Activated naive CD4-positive, alpha-beta T cell (primary cell): Measurements from ENCODE around the gene ZNF680.
A peak's percentile ranks its signal among the peaks of the same experiment; 100 is the strongest.
"Not testable (repeated sequence)": the region's sequence is repeated elsewhere in the genome, so short reads cannot be mapped to it uniquely, and the experiment has no call there.

Experiments
- DNase-seq, 4 experiments: peaks; one replicate each; lab custom pipeline; 2025; lab: John Stamatoyannopoulos, UW

The ZNF680 gene

DNA sequence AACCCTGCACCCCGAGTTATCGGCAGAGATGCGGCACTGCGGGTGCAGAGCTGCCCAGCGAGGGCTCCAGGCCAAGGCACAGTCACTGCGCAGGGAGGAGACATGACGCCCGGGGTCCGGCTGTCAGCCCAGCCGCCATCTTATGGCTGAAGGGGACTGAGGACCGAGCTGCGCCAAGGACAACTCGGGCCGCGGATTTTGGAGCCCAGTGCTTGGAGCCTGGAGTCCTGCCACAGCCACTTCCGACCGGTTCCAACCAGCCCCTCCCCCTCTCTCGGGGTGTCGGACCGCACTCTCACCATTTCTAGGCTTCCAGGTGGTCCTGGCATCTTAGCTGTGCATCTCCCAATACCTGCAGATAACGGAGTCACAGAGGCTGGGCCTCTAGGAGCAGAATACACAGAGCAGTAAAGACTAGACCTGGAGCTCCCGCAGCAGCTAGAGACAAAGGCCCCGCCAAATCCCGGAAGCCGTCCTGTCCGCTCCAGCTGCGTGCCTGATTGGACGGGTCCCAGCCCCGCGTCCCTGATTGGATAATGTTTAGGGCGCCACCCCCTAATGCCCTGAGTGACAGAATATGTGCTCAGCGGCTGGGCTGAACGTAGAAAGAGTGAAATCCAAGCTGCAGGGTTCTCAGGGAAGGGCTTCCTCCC, at the start of gene ZNF680:
ZNF680 (minus strand) TSS at position 446 of the 653 bp plus-strand sequence; CDS start at position 329, 117 bp downstream.
- DNase-seq = peak; percentile 58 to 80 (median 74)

DNA sequence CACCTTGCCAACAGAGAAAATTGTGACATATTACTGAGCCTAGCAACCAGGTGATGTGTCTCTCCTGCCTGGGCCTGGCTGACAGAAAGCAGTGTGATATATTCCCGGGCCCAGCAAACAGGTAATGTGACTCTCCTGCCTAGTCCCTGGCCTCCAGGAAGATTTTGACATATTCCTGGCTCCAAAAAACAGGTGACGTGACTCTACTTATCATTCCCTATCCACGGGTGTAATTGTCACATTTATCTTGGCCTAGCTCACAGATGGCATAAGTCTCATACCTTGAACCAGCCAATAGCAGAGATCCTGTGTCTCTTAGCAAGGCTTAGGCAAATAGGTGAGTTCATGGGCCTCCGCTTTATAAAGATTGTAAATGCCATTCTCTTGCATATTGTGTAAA, 49.6 kb upstream of the ZNF680 start:
- DNase-seq = no peak

DNA sequence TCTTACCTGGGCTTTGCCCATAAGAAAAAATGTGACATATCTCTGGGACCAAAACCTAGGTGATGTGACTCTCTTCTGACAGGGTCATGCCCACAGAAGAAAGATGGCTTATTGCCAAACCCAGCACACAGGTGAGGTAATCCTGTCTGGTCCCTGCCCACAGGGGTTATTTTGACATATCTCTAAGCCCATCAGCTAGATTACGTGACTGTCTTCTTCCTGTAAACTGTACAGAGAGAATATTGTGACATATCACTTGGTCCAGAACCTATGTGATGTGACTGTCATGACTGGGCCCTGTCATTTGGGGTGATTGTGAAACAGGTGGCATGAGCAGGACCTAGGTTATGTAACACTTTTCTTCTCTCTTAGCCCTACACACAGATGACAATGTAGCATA, 48.8 kb upstream of the ZNF680 start:
- no peak for DNase-seq

DNA sequence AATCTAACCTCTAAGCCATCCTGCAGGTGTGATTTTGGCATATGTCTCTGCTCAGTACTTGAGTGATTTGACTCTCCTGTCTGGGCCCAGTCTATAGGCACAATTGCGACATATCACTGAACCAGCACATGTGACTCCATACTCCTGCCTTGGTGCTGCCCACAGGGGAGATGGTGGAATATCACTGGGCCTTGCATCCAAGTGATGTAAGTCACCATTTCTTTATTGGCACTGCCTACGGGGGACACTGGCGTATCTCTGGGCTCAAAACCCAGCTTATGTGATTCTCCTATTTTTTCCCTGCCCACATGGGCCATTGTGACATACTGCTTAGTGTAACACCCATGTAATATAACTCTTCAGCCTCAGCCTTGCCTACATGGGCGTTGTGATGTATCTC, 48.1 kb upstream of the ZNF680 start:
- DNase-seq = no peak

DNA sequence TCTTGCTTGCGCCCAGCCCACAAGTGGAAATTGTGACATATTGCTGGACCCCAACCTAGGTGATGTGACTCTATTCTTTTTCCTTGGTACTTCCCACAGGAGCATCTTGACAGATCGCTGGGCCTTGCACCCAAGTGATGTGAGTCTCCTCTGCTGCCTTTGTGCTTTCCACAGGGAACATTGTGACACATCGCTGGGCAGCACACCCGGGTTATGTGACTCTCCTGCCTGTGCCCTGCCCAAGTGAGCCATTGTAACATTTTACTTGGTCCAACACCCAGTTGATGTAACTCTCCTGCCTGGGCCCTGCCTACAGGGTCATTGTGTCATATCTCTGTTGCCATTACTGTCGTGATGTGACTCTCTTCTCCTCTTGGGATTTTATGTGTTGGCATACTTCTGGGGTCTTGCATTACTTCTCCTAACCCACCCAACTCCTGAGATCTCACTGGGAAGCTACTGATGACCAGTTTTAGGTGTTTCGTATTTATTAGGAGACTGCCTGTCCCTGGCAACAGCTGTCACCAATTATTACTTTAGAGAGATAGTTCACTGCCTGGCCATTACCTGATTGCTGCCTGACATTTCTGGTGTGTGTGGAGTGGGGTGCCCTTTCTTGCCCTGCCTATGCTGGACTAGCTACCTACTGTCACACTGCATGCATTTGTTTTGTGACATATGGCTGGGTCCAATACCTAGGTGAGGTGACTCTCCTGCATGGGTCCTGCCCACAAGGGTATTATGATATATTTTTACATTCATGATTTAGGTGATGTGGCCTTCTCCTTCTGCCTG, 45.4 kb upstream of the ZNF680 start:
- no peak for DNase-seq

DNA sequence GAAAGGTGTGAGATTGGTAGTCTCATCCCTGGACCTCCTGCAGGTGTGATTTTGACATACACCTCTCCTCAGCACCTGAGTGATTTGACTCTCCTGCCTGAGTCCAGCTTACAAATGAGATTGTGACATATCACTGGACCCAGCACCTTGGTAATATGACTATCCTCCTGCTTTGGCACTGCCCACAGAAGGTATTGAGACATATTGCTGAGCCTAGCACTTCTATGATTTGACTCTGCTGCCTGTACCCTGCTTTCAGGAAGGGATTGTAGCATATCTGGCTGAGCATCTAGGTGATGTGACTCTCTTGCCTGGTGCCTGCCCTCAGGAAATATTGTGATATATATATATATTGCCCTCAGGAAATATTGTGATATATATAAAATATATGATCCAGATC, 43.5 kb upstream of the ZNF680 start:
- DNase-seq = no peak

DNA sequence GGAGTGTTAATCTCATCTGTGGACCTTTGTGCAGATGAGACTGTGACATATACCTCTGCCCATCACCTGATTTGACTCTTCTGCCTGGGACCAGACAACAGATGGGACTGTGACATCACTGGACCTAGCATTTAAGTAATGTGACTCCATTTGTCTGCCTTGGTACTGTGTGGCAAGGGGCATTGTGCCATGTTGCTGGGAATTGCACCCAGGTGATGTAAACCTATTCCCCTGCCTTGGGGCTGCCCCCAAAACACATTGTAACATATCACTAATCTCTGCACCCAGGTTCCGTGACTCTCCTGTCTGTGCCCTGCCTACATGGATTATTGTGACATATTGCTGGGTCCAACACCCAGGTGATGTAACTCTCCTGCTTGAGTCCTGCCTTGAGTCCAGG, 40.4 kb upstream of the ZNF680 start:
- no peak for DNase-seq

DNA sequence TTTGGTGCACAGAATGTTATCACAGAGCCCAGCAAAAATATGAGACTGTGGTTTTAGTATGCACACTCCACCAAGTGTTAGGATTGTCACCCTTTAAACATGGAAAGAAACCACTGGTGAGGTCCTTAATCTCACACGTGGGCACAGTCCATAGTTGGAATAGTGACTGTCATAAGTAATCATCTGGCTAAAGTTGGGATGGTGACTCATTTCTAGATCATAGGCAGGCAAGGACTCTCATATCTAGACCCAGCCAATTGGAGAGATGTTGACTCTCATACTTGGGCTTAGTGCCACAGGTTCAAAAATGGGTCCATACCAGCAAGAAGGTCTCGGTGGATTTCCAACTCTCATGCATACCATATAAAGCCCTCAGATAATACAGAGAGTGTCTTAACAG, 39.6 kb upstream of the ZNF680 start:
- no peak for DNase-seq

DNA sequence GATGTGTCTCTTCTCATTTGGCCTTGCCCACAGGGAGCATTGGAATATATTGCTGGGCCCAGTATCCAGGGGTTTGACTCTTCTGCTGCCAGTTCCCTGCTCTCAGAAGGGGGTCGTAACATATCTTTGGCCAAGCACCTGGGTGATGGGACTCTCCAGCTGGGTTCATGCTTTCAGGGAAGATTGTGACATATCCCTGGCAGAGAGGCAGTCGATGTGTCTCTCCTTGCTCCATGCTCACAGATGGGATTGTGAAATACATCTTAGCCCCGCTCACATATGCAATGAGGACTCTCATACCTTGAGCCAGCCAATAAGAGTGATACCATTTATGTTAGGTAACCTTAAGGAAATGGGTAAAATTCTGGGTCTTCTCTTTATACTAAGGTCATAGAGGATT, 39.2 kb upstream of the ZNF680 start:
- no peak for DNase-seq

DNA sequence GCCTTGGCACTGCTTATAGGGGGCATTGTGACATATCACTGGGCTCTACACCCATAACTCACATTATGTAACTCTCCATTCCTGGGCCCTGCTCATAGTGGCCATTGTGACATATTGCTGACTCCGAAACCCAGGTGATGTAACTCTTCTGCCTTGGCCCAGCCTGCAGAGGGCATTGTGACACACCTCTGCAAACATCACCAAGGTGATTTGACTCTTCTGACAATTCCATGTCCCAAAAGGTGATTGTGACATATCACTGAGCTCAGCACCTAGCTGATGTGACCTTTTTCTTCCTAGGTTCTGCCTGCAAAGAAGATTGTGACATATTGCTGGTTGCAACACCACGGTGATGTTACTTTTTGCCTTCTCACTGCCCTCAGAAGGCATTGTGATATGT, 36.5 kb upstream of the ZNF680 start:
- no peak for DNase-seq

DNA sequence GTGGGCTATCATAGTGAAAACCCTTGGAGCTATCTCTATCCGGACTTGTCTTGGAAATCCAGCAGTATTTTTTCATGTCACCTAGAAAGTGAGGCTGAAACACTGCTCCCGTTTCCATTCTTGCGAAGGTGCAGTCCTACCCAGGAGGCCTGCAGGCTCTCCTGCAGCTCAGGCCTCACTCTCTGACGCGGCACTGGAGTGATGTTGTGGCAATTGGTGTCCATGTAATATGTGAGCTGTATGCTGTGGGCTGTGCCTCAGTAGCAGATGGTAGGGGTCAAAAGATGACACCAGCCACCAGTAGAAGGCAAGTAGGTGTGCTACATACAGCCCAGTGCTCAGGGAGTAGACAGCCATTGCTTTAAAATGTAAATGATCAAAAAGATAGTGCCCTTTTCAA, 28.1 kb upstream of the ZNF680 start:
- no peak for DNase-seq

DNA sequence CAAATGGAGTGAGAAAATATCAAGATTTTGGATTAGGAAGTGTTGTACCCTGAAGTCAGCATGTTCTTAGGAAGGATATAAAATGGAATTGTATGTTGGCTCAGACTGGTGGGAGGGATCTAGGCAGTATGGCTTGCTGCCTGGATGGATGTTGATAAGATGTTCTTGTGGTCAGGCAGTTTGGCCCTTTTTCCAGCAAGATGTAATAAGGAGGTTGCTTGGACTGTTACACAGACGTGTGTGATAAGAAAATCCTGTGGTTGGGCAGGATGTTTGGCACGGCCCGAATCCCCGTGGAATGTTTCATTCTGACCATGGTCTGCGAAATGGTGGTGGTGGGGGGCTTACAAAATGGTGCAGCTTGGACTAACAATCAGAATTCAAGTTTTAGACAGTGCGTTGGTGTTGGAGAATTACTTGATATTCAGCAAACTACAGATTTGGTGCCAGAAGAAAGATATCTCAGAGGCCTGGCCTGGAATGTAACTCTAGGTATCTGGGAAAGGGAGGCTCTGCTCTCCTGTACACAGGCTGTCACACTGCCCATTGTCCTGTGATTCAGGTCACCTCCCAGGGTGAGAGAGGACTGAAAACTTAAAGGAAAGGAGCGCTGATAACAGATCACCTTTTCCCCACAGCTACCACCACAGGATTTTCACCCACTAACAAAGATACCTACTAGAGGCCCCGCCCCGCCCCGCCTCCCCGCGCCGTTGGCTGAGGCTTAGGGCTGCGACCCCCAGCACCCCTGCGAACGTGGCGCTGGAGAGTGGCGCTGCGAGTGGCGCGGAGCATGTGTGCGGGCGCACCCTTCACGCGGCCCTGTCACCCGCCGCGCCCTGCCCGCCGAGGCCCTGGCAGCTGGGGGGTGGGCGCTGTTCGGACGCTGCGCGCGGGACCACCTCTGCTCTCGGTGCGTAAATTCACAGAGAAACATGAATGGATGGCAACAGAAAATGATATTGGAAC, 19.3 kb upstream of the ZNF680 start:
- no peak for DNase-seq

DNA sequence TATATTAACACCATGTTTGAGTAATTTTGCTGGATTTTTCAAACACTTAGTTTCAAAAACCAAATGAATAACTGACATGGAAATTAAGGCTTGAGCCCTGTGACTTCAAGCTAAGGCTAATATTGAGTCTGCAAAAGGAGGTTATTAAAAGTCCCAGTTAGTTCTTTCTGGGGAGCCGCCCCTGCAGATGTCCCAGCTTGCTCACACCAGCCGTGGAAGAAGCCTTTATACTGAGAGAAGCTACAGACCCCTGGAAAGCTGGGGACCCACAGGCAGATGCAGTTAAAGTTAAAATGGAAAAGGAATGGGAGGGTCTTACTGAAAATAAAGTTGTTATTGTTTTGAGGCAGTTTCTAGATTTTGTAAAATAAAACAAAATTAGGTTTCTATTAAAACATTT, 18.5 kb upstream of the ZNF680 start:
- DNase-seq = no peak

DNA sequence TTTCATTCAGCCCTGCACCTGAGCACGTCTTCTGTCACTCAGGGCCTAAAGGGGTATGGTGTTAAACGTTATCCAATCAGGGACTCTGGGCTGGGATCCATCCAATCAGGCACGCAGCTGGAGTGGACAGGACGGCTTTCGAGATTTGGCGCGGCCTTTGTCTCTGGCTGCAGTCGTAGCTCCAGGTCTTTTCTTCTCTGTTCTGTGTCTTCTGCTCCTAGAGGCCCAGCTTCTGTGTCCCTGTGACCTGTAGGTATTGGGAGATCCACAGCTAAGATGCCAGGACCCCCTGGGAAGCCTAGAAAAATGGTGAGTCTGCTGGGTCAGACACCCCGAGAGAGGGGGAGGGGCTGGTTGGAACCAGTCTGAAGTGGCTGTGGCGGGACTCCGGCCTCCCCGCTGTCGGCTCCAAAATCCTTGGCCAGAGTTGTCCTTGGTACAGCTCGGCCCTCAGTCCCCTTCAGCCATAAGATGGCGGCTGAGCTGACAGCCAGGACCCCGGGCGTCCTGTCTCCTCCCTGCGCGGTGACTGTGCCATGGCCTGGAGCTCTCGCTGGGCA, 11.7 kb upstream of the ZNF680 start:
- no peak for DNase-seq

DNA sequence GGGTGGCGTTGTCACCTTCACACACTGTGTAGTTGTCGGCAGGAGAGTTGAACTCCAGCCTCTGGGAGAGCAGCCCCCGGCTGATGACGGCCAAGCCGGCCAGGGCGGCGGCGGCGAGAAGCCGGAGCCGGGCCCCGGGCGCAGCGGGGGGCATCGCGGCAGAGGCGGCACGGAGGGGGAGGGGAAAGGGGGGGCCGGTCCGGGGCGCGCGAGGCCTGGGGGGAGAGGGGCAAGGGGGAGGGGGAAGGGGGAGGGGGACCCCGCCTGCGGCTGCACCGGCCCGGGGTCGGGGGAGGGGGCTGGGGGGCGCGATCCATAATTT, 7.4 kb upstream of the ZNF680 start:
- DNase-seq = not testable (repeated sequence)

DNA sequence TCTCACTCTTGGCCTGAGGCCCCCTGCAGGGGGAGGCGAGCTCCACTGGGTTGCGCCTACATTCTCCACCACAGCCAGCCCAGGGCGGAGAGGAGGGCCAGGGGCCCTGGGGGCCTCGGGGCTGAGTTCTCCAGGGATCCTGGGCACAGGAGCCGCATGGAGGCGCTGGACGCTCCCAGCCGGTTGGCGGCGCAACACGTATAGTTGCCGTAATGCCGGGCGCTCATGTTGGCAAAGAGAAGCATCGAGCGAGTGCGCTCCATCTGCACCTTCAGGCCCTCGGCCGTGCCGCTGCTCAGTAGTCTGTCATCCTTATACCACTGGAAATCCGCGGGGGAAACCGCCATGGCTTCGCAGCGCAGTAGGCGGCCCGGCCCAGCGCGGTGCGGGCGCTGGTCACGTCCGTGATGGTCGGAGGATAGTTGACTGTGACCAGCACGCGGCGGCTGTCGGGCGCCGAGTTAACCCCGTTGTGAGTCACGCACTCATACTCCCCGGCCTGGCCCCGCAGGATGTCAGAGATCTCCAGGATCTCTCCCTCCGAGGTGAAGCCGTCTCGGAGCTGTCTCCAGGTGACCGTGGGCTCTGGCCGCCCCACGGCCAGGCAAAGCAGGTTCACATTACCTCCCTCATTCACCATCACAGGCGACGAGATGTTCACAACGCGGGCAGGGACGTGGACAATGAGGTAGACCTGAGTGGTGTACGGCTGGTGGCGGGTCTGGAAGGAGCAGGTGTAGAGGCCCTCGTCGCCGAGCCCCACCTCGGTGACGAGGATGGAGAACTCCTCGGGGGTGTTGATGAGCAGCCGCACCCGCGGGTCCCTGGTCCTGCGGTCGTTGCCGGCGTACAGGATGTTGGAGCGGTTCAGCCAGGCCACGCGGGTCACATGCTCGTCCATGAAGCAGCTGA, 6.8 kb upstream of the ZNF680 start:
- DNase-seq = peak in 2 of 4 experiments; percentile 6 to 14

DNA sequence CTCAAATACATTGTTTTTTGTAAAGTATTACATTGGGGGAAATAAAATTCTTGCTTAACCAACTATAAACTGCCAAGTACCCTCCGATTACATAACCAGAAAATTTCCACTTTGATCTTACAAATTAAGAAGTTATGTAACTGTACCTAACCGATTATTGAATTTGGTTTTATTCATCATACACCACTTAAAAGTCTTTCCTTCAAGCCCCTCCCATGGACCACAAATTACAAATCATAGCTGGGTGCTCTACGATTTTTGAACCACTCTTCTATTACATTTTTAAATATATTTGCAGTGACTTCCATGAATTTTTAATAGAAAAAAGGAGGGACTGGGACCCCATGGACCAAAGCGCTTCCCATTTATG, 630 bp downstream of the ZNF680 start:
- DNase-seq = no peak

DNA sequence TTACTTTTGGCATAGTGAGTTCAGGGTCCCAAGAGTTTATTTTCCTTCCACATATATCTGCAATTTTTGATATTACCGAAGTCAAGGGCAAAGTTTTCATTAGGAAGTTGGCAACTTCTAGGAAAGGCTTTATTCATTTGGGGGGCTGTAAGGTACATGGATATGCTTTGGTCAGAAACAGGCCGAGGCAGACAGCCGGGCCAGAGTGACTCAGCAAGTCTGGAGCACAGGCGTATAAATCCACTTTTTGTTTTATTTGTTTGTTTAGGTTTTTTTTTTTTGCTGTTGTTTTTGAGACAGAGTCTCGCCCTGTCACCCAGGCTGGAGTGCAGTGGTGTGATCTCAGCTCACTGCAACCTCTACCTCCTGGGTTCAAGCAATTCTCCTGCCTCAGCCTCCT, 3.7 kb downstream of the ZNF680 start:
- DNase-seq = no peak

DNA sequence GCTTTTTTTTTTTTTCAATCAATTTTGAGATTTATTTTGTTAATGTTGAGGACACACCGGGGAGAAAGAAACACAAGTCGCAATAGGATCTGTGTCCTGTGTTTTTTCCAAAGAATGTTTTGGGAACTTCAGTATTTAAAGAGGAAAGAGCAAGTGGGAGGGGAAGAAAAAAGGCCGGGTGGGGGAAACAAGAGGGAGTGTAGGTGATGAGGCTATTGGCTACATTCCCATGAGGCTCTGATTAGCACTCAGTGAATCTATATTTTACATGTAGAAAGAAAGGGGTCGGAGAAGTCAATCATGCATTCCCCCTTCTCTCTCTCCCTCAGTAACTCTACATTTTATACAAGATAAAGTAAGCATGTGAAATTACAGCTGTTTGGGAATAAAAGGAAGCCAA, 4.1 kb downstream of the ZNF680 start:
- no peak for DNase-seq

DNA sequence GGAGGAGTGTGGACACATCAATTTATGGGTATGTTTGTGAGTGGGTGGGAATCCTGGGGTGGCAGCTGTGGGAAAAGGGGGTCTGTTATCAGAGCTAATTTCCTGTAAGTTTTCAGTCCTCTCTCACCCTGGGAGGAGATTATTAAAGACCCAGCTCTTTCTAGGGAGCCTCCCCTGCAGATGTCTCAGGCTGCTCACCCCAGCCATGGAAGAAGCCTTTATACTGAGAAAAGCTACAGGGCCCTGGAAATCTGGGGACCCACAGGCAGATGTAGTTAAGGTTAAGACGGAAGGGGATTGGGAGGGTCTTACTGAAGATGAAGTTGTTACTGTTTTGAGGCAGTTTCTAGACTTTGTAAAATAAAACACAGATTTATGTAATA, 4.6 kb downstream of the ZNF680 start:
- DNase-seq = no peak

DNA sequence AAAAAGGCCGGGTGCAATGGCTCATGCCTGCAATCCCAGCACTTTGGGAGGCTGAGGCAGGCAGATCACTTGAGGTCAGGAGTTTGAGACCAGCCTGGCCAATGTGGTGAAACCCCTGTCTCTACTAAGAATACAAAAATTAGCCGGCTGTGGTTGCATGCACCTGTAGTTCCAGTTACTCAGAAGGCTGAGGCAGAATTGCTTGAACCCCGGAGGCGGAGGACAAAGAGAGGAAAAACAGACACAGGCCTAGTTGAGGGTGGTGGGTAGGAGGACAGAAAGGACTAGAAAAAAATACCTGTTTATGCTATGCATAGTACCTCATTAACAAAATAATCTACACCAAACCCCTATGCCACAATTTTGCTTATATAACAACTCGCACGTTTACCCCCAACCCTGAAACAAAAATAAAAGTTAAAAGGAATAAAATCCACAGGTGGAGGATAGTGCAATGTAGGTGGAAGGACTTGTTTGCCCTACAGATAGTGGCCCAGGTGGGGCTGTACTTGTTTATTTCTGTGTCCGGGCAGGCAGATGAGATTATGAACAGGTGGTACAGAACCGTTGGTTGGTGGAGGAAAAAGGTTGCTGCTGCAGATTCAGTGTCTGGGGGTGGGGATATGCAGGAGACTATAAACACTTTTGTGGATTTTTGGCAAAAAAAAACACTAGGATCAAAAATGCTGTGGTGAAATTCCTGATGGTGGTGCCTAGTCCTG, 5.1 kb downstream of the ZNF680 start:
- DNase-seq = no peak
